HUDEP-2 (cell line): ENCODE data around the gene SPG21.

Experiments used
- DNase-seq, 76 experiments: peaks; one replicate each; lab custom pipeline; 2025; ENCODE audit not compliant: unreplicated experiment in 76 of 76; lab: John Stamatoyannopoulos, UW

Gene SPG21

DNA sequence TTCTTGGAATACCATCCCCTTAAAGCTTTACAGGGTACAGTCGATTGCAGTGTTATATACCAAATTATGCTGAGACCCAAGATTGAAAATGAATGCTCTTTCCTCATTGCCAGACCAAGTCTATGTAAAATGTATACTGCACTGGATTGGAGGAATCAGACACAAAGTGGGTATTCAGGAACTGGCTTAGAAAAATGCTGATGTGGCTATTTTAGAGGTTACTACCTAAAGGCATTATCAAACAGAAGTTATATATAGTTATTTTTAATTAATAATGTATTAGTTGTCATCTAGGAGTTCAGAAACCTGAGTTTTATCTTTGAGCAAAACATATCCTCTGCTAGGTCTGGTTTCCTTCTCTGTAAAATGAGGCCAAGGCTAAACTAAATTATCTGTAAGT is 3.6 kb upstream of the SPG21 start:
- no peak for DNase-seq

DNA sequence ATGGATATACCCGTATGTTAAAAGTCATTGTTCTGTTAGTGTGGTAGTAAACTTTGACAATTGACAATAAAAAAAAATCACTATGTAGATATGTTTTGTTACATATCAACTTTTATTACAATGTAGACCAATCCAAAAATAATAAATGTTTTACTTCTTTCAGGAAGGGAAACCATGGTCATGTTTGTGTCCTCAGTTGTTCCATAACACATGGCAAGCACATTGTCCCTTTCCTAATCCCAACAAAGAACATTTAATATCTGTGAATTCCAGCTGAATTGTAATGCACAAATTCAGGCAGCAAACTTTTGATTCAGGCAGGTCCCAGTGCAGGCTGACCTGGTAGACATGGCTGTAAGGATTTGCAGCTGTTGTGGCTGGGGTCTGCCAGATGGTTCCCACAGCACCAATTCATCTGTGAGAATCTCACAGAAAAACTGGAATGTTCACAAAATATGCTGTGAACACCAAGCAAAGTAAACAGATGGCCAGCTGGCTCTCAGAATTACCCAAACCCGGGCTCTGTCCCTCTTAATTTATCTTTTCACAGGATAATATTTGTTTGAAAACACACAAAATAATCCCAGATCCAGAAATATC is 1.9 kb upstream of the SPG21 start:
- no peak for DNase-seq

DNA sequence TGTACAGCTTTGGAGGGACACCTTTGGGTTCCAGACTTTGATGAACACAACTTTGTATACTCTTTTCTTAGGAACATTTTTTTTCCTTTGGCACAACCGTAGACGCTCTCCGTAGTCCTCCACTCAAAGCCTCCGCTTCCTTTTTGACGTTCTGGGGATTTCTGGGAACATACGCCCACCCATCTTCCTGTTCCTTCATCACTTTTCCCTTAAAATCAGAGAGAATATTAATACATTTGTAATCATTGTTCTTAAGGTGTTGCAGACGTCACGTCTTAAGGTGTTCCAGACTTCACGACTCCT is 405 bp upstream of the SPG21 start:
- no peak for DNase-seq

DNA sequence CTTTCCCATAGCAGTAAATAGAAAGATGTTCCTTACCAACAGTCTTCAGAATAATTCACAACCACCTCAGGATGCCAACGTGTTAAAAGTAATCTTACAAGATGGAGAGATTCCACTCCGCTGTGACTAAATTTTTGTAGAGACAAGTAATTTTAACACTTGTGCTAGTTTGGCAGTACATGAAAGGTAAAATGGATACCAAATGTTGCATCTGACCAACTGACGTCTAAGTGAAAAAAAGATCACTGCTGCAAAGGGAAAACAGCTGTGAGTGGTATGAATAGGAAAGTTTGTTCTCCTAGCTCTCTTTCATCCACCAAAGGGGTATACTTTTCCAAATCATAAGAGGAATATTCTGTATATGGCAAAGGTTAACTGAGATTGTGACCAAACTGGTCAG is 2.6 kb downstream of the SPG21 start:
- DNase-seq = no peak

DNA sequence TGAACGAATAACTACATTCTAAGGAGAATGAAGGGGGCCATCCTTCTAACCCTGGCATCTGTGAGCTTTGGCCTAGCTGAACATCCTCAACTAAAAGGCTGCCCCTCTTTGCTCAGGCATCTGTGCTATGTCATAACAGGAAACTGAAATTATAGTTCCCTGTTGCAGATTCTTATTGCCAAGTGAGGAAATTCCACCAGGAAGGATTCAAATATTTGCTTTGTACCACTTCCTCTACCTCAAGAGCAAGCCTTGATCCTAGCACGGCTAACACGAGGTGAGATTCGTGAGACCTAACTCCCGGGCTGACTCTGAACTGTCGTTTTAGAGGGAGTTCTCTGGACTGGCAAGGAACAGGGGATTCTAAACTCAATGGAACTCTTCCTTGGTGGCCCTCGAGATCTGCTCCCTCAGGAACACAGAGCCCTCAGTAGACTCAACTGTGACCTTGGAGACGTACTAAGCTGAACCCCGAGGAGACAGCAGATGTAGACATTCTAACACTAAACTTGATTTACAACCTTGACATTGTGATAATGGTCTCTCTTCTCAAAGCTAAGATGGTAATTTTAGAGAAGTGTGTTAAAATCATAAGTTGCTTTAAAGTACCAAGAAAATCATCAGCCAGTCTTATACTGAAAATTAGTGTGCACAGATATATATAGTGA is 4.2 kb downstream of the SPG21 start:
- no peak for DNase-seq

DNA sequence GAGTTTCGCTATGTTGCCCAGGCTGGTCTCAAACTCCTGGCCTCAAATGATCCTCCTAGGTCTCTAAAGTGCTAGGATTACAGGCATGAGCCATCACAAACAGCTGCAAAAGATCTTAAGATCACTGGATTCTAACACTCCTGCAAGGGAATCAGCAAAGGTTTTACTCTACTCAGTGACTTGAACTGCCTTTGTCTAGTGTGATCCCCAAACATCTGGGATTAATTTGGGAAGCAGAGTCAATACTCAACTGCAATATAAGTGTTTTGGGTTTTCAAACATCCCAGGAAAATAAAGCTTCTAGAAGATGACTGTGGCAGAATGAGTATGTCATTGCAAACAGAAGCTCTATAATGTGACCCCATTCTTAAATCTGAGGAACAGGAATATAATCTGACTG is 7.2 kb downstream of the SPG21 start:
- no peak for DNase-seq

DNA sequence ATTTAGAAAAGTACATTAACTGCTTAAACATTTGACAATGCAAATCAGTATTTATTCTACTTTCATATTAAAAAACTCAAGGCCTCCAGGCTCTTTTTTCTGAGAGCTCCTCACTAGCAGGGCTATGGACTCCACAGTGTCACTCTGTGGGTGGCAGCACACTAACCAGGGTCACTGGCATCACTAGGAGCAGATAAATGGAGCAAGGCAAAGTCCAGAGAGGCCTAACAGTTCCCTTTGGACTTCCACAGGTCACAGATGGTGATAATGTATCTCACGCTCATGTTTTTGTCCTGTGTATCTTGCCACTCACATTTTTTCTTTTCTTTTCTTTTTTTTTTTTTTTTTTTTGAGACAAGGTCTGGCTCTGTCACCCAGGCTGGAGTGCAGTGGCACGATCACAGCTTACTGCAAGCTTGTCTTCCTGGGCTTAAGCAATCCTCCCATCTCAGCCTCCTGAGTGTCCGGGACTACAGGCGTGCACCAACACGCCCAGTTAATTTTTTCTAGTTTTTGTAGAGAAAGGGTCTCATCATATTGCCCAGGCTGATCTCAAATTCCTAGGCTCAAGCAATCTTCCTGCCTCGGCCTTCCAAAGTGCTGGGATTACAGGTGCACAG is 7.8 kb downstream of the SPG21 start:
- DNase-seq = no peak

DNA sequence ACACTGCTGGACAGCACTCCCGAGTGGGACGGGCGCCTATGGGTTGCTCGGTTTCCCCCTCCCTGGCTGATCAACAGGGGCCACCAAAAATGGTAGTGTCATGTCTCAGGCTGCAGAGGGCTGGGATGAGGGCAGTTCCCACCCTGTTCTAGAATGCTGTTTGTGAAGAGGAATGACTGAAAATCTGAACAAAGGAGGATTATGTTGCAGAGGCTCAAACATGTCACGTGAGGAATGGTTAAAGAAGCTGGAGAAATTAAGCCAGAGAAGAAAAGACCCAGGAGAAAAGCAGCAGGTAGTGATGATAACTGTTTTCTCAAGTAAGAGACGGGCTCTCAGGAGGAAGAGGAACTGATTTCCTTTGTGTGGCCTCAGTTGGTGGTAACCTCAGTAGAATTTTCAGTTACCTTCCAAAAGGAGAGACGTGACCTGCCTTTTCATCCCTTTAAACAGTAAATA is 10.4 kb downstream of the SPG21 start:
- DNase-seq = no peak

DNA sequence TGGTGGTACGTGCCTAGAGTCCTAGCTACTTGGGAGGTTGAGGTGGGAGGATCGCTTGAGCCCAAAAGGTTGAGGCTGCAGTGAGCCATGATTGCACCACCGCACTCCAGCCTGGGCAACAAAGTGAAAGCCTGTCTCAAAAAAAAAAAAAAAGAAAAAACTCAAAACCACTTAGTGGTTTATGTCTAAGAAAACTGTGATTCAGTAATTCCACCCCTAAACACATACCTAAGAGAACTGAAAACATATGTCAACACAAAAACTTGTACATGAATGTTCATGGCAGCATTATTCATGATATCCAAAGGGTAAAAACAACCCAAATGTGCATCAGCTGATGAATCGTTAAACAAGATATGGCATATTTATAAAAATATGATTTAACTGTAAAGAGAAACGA is 14.3 kb downstream of the SPG21 start:
- DNase-seq = no peak

DNA sequence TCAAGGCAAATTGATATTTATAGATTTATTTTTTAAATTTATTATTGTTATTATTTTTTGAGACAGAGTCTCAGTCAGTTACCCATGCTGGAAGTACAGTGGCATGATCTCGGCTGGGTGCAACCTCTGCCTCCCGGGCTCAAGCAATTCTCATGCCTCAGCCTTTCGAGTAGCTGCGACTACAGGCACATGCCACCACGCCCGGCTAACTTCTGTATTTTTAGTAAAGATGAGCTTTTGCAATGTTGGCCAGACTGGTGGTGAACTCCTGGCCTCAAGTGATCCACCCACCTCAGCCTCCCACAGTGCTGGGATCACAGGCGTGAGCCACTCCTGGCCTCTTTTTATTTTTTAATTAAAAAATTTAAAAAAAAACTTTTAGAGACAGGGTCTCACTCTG is 19.0 kb downstream of the SPG21 start:
- DNase-seq = no peak

DNA sequence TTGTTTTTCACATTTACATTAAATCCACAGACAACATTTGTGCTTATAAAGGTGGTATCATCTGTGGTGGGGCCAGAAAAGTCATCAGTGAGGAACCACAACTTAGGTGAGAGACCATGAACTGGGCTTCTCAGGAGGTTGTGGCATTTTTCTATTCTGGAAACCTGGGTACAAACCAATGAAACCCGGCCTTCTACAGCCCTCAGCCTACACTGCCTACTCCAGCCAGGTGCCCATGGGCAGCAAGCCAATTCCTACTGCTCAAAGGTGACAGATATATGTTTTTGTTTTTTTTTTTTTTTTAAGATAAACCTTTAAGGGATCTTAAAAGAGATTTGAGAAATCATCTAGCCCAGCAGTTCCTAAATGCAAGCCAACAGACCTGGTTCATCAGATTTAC is 20.3 kb downstream of the SPG21 start:
- DNase-seq = no peak

DNA sequence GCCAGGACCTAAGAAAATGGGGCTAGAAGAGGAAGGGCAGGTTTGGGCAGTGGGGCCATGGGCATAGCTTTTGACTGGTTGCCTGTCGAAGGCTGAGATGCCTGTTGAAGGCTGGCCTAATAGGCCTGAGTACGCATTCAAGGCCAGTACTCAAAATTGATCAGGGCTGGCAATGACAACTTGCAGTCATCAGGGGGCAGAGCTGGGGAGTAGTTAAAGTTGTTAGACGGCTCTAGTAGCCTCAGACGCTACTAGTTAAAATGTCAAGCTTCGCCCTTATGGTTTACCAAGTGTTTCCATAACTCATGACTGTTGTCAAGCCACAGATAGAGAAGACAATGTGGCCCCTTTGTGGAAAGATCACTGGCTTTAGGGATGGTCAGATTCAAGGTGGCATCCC is 28.7 kb downstream of the SPG21 start:
- DNase-seq = no peak

DNA sequence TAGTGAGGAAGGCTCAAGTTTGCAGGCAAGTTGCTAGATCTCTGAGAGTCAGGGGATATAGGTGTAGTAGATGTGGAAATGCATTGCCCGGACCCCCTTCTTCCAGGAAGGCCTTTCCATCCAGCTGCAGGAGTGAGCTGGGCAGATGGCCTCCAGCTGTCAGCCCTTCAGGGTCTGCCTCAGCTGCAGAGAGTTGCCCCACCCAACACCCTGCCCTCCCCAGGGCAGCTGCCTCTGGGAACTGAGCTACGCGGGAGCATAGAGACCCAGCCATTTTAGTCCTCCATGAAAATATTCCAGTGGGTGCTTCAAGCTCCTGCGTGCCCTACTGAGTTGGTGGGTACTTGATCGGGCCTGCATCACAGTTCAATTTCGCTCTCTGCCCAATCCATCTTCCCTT is 29.6 kb downstream of the SPG21 start:
- DNase-seq = no peak

DNA sequence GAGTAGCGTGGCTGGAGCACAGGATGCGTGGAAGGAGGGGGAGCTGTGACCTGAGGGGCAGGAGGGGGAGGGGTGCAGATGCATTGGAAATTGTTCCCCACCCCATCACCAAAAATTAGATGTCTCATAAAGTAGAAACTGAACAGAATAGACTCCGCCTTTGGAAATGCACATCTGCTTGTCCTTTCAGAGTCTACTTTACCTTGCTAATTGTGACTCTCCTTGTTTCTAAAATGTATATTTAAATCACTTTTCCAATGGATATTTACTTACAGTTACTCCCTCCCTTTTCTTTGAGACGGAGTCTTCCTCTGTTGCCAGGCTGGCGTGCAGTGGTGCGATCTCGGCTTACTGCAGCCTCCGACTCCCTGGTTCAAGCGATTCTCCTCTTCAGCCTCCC is 30.6 kb downstream of the SPG21 start:
- DNase-seq = no peak

DNA sequence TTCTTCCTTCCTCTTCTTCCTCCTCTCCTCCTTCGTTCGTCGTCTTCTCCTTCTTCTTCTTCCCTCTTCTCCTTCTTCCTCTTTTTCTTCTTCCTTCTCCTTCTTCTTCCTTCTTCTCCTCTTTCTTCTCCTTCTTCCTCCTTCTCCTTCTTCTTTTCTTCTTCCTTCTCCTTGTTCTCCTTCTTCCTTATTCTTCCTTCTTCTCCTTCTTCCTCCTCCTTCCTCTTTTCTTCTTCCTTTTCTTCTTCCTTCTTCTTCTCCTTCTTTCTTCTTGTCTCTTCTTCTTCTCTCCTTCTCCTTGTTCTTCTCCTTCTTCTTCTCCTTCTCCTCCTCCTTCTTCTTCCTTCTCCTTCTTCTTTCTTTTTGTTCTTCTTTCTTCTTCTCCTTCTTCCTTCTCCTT is 35.3 kb downstream of the SPG21 start:
- DNase-seq = no peak

DNA sequence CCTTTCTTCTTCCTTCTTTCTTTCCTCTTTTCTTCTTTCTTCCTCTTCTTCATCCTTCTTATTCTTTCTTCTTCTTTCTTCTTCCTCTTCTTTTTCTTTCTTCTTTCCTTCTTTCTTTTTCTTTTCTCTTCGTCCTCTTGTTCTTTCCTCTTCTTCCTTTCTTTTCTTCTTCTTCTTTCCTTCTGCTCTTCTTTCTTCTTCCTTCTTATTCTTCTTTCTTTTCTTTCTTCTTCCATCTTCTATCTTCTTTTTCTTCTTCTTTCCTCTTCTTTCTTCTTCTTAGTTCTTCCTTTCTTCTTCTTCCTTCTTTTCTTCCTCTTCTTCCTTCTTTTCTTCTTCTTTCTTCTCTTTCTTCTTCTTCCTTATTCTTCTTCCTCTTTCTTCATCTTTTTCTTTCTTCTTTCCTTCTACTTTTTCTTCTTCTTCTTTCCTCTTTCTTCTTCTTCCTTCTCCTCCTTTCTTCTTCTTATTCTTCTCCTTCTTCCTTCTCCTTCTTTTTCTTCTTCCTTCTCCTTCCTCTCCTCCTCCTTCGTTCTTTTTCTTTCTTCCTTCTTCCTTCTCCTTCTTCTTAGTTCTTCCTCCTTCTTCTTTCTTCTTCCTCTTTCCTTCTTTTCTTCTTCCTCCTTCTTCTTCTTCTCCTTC is 37.8 kb downstream of the SPG21 start:
- no peak for DNase-seq

DNA sequence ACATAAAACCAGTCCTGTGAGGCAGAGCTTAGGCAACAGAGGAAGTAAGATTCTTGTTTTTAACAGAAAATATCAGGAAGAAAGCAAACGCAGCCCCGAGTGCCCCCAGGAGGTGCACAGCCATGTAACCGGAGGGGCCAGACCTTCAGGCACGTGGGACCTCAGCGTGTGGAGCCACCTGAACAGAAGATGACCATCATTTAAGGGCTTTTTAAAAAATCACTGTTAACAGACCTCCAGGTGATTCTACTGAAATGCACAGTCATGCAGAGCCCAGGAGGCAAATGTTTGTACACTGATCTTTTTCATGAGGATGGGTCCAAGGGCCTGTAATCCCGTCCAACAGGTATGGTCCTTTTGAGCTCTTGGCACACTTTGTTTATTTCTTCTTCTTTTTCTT is 38.8 kb downstream of the SPG21 start:
- DNase-seq = no peak

DNA sequence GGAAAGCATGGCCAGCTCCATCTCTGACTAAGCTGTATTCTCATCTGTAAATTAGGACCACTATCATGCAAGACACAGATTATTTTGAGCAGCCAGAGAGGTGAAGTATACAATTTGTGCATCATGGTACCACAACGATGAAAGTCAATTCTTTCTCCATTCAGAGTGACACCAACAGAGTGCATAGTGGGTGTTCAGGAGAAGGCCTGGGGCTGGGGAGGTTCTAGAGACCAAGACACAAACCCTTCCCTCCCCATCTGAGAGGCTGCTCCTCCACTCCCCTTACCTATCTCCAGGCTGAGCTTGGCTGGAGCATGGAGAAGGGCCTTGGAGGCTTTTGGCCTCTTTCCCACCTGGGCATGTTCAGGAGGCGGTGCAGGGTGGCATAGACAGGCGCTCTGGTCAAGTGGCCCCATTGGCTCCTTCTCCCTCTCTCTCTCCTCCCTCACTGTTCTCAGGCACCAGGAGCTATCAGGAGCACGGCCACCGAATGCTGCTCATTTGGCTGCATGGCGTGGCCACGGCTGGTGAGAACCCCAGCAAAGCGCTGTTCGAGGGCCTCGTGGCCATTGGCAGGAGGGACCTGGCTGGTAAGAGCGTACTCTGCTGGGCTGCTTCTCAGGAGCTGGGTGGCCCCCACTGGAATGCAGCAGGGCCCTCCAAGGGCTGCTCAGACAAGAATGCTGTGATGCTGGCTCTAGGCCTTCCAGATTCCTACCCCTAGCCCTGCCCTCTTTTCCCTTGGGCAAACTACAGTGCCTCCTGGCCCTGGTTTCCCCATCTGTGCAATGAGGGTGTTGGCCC is 40.1 kb downstream of the SPG21 start:
- no peak for DNase-seq

DNA sequence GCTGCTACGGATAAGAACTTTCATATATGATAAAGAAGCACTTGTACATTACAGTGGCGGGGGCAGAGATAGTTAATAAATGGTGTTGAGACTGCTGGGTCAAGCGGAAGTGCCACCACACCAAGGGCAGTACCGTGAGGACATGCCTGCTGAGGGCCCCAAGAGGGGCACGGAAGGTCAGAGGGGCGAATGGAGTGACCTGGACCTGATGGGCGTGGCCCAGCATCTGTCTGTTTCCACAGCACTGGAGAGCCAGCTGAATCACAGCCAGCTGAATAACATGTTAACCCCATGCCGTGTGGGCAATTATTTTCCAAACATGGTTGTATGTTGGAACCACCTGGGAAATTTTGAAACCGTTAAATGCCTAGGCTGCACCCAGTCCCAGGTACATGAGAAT is 40.8 kb downstream of the SPG21 start:
- DNase-seq = no peak

DNA sequence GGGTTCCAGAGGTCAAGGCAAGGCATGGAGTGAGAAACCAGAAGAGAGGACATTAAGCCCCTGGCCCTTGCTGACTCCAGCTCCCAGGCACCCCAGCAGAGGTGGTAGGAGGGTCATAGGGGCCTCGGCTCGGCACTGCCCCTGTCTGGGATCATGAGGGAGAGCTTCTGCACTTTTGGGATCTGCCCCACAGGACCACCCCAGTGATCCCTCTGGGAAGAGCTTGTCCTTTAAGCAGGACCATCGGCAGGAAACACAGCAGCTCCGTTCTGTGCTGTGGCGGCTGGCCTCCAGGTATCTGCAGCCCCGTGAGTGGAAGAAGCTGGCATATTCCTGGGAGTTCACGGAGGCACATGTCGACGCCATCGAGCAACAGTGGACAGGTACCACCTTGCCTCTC is 42.5 kb downstream of the SPG21 start:
- no peak for DNase-seq

DNA sequence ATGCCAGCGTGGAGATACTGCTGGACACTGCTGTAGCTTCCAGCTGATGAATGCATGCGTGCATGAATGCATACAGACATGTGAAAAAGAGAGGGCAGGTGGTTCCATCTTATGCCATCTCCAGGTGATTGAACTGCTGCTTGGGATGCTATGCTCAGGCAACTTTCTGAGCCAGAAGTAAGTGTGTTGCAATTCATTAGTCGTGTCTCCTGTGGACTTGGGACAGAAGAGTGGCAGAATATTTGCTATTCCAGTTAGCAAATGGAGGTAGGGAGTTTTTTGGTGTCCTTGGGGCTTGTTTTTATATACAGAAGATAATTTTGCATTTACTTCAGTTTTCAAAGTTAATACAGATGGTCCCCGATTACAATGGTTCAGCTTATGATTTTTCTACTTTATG is 44.8 kb downstream of the SPG21 start:
- no peak for DNase-seq
